Right renal cortex interstitium (tissue), 3 donors: ENCODE results near the gene IRF7. TPM values are rescaled to one million over a fixed set of nuclear protein-coding genes. Genes with fewer than 3 reads are reported as not detected.

Experiments
- DNase-seq, 3 donors: peaks; one replicate each; pipeline ENCODE4 v3.0.0-alpha.2; 2013; ENCODE audit warnings: low read depth in 3 of 3, low spot score in 2 of 3
- polyA plus RNA-seq, 3 donors: library from polyadenylated mRNA; unstranded; fragments of 120-200 nt; gene quantifications; one replicate each; pipeline ENCODE4 v1.2.1, GENCODE V29; 2013; ENCODE audit not compliant: insufficient read length in 3 of 3

The IRF7 gene
- polyA plus RNA-seq, 3 donors: 5.9 to 8.0 (median 7.3) TPM

GRCh38 chr11:623349-623869 lies 7.7 kb upstream of the IRF7 start:
- no peak for DNase-seq

GRCh38 chr11:621838-622237 lies 6.1 kb upstream of the IRF7 start:
- DNase-seq: no peak

GRCh38 chr11:620935-621814 lies 5.4 kb upstream of the IRF7 start:
- DNase-seq: no peak

GRCh38 chr11:620201-620600 lies 4.5 kb upstream of the IRF7 start:
- DNase-seq: no peak

GRCh38 chr11:619628-620050 lies 3.9 kb upstream of the IRF7 start:
- DNase-seq: no peak

- DNase-seq: no peak
These were observed 3.3 kb upstream of the IRF7 start for GRCh38 chr11:618856-619627.

GRCh38 chr11:617912-618682 lies 2.3 kb upstream of the IRF7 start:
- DNase-seq: no peak

GRCh38 chr11:617199-617911 lies 1.6 kb upstream of the IRF7 start:
- DNase-seq: no peak

- no peak for DNase-seq
These were observed 809 bp upstream of the IRF7 start for GRCh38 chr11:616320-617198.

GRCh38 chr11:614623-615503 lies 887 bp downstream of the IRF7 start:
- no peak for DNase-seq

- DNase-seq: no peak
These were observed 1.6 kb downstream of the IRF7 start for GRCh38 chr11:614021-614622.

- no peak for DNase-seq
These were observed 2.3 kb downstream of the IRF7 start for GRCh38 chr11:613369-613968.

GRCh38 chr11:612961-613300 lies 2.8 kb downstream of the IRF7 start:
- DNase-seq: no peak

- no peak for DNase-seq
These were observed 3.4 kb downstream of the IRF7 start for GRCh38 chr11:612201-612960.

- DNase-seq: no peak
These were observed 4.5 kb downstream of the IRF7 start for GRCh38 chr11:611001-611996.
